Measurements from ENCODE around the gene TCF12. TPM values are rescaled to one million over a fixed set of nuclear protein-coding genes. Genes with fewer than 3 reads are reported as not detected.

TCF12 gene
- total RNA-seq, 6 experiments from 2014 or later: 106 to 200 (median 149) TPM

DNA sequence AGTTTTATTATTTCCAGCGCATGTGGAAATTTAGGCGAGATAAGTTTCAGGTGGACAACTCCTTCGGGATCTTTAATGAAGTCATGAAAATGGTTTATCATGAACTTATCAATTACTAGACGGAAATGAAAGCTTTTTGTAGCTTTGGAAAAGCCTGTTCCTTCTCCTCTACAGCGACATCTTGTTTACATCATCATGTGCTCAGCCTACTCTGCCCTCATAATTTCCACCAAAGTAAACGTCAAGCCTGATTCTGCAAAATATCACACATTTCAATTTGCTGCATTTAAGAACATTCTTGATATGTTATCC is 393.5 kb downstream of the TCF12 start:
- Mint-ChIP-seq H3K27me3 (ENCODE audit: insufficient read depth) (peaks cover 5% of the 10 kb centered on the region), H3K4me3 (no peak overlapping the region), H3K9me3 (no peaks in the 10 kb centered on the region), H3K27ac (no peak overlapping the region), H3K36me3 (ENCODE audit: low read depth) (no peaks in the 10 kb centered on the region), H3K4me1 (ENCODE audit: low read depth) (peaks cover 7% of the 10 kb centered on the region; the same call in 1 of the 2 replicates)
- TF ChIP-seq, protein P1, sequence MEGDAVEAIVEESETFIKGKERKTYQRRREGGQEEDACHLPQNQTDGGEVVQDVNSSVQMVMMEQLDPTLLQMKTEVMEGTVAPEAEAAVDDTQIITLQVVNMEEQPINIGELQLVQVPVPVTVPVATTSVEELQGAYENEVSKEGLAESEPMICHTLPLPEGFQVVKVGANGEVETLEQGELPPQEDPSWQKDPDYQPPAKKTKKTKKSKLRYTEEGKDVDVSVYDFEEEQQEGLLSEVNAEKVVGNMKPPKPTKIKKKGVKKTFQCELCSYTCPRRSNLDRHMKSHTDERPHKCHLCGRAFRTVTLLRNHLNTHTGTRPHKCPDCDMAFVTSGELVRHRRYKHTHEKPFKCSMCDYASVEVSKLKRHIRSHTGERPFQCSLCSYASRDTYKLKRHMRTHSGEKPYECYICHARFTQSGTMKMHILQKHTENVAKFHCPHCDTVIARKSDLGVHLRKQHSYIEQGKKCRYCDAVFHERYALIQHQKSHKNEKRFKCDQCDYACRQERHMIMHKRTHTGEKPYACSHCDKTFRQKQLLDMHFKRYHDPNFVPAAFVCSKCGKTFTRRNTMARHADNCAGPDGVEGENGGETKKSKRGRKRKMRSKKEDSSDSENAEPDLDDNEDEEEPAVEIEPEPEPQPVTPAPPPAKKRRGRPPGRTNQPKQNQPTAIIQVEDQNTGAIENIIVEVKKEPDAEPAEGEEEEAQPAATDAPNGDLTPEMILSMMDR (IDR thresholded peaks at IDR 0.05): no peak
- DNase-seq: no peak

DNA sequence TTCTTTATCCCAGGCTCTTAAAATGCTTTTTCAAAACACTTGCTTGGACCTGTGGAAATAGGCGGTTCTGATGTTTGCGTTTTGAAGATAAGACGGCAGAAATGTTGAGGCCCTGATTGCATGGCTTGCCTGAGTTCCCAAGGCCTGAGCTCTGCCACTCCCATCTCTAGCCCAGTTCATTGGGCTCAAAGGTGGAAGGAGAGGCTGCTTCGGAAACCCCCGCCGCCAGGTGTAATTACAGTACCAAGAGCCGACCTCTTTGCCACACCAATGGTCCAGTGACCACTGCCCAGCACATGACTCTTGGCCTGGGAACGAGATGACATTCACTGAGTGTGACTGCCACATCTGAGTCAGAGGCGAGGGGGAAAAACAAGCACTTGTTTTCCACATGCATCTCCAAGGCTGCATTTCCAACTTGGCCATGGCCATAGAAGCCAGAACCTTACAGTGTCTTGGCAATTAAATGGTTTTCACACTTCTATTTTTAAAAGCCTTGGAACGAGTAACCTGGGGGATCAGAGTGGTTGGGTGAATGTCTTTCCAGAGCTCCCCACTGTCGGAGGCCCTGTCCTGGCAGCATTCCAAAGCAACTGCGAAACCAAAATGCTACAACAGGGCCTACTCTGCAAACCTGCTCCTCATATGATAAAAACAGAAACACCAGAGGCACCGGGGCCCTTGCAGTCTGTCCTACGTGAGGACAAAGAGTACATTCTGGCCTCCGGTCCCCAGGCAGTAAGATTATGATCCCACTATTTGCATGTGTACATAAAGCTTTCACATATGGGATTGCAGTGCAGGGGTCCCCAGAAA is 394.1 kb downstream of the TCF12 start:
- Mint-ChIP-seq H3K36me3 (ENCODE audit: low read depth) (no peaks in the 10 kb centered on the region), H3K4me3 (no peak overlapping the region), H3K9me3 (no peaks in the 10 kb centered on the region), H3K4me1 (ENCODE audit: low read depth) (0 out of 2 replicates have a peak, but pooled peaks cover 2% of the 10 kb centered on the region), H3K27me3 (ENCODE audit: insufficient read depth) (peaks cover 5% of the 10 kb centered on the region), H3K27ac (no peak overlapping the region)
- TF ChIP-seq, protein P1 (IDR thresholded peaks at IDR 0.05): no peak
- DNase-seq: no peak

DNA sequence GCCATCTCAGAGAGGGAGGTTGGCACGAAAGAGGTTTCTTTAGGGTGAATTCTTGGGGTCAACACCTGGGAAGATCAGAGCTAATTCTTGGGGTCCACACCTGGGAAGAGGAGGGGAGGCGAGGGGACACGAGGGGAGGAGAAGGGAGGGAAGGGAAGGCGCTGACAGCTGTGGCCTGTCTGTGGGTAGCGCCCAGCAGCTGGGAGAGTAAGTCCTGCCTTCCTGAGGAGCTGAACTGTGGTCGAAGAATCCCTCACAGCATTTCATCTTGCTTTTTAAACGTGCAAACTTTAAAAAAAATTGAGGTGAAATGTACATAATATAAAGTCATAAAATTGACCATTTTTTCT is 394.7 kb downstream of the TCF12 start:
- Mint-ChIP-seq H3K4me3 (no peak overlapping the region), H3K36me3 (ENCODE audit: low read depth) (no peaks in the 10 kb centered on the region), H3K4me1 (ENCODE audit: low read depth) (no peaks in the 10 kb centered on the region), H3K27me3 (ENCODE audit: insufficient read depth) (peaks cover 5% of the 10 kb centered on the region), H3K27ac (no peak overlapping the region), H3K9me3 (no peaks in the 10 kb centered on the region)
- DNase-seq: no peak
- TF ChIP-seq, protein P1 (IDR thresholded peaks at IDR 0.05): no peak

DNA sequence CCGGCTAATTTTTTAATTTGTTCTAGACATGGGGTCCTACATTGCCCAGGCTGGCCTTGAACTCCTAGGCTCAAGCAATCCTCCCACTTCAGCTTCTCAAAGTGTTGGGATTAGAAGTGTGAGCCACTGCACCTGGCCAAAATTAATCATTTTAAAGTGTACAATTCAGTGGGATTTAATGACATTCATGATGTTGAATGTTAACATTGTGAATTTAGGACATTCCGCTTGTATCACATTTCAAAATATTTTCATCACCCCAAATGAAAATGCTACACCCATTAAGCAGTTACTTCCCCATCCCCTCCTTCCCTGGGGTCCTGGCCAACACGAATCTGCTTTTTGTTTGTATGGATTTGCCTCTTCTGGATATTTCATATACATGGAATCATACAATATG is 395.8 kb downstream of the TCF12 start:
- TF ChIP-seq, protein P1 (IDR thresholded peaks at IDR 0.05): no peak
- Mint-ChIP-seq H3K9me3 (no peaks in the 10 kb centered on the region), H3K27me3 (ENCODE audit: insufficient read depth) (peaks cover 5% of the 10 kb centered on the region), H3K27ac (no peak overlapping the region), H3K4me3 (no peak overlapping the region), H3K4me1 (ENCODE audit: low read depth) (no peaks in the 10 kb centered on the region), H3K36me3 (ENCODE audit: low read depth) (no peaks in the 10 kb centered on the region)
- DNase-seq: no peak

DNA sequence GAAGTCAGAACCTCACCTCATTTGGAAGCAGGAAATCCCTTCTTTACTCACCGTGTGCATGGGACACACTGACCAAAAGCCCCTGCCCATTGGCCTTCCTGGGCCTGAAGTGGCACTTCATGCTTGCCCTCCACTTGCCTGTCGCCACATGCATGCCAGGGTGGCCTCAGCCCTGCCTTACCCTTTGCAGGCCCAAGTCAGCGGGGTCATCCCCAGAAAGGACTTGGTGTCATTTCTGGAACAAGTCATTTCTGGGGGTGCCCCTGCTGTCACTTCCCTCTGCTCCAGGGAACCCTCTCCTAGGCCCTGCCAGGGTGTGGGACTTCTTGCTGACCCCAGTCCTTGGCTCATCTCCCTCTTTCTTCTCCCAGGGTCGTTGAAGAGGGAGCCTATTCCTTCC is 398.0 kb downstream of the TCF12 start:
- Mint-ChIP-seq H3K4me3 (no peak overlapping the region), H3K27me3 (ENCODE audit: insufficient read depth) (peaks cover 5% of the 10 kb centered on the region), H3K9me3 (no peaks in the 10 kb centered on the region), H3K4me1 (ENCODE audit: low read depth) (peaks cover 5% of the 10 kb centered on the region; the same call in 1 of the 2 replicates), H3K27ac (no peak overlapping the region), H3K36me3 (ENCODE audit: low read depth) (no peaks in the 10 kb centered on the region)
- TF ChIP-seq, protein P1 (IDR thresholded peaks at IDR 0.05): no peak
- DNase-seq: no peak

Data from HFFc6 (cell line).